Measurements from ENCODE around the gene SH2D1A. TPM values are rescaled to one million over a fixed set of nuclear protein-coding genes. Genes with fewer than 3 reads are reported as not detected.

Gene SH2D1A
- polyA plus RNA-seq, 1 donor (not counting 4 experiments of a cell fraction or from before 2014, with no cell fraction given) = 0.04 TPM

- Histone ChIP-seq H3K4me1 (ENCODE audit: control insufficient read depth, extremely low read depth, insufficient read depth, low read length) (no peaks in the 10 kb centered on the region), H3K9ac (ENCODE audit: control insufficient read depth, extremely low read depth, insufficient read depth, low read length) (no peak overlapping the region), H3K79me2 (ENCODE audit: control insufficient read depth, insufficient read depth, low read length) (no peaks in the 10 kb centered on the region), H3K27ac (ENCODE audit: control insufficient read depth, insufficient read depth, low read length) (no peak overlapping the region), H4K20me1 (ENCODE audit: control insufficient read depth, extremely low read depth, insufficient read depth, low read length) (no peaks in the 10 kb centered on the region), H2AFZ (ENCODE audit: control insufficient read depth, low read length) (no peak overlapping the region), H3K4me2 (ENCODE audit: control insufficient read depth, extremely low read depth, insufficient read depth, low read depth, low read length) (no peak overlapping the region), H3K9me3 (ENCODE audit: control insufficient read depth, low read depth, low read length) (no peaks in the 10 kb centered on the region), H3K4me3 (ENCODE audit: control insufficient read depth in 2 of 3, extremely low read depth in 1 of 3, insufficient read depth in 2 of 3, low read depth in 1 of 3, low read length in 3 of 3) (no peak overlapping the region), H3K36me3 (ENCODE audit: control insufficient read depth in 2 of 2, extremely low read depth in 1 of 2, insufficient read depth in 2 of 2, low read length in 2 of 2) (no peaks in the 10 kb centered on the region), H3K27me3 (ENCODE audit: control insufficient read depth, extremely low read depth, insufficient read depth, low read length) (no peaks in the 10 kb centered on the region), H3K9me1 (ENCODE audit: control insufficient read depth, extremely low read depth, insufficient read depth, low read length) (no peaks in the 10 kb centered on the region)
- FAIRE-seq = no peak
- DNase-seq (ENCODE audit: low read depth, low spot score) = no peak
- dilution Hi-C loops (cut with MboI; ENCODE audit: extremely low pct_ligation_motif_present, low sequenced_read_pairs) = no loop called here
- TF ChIP-seq, protein P1, sequence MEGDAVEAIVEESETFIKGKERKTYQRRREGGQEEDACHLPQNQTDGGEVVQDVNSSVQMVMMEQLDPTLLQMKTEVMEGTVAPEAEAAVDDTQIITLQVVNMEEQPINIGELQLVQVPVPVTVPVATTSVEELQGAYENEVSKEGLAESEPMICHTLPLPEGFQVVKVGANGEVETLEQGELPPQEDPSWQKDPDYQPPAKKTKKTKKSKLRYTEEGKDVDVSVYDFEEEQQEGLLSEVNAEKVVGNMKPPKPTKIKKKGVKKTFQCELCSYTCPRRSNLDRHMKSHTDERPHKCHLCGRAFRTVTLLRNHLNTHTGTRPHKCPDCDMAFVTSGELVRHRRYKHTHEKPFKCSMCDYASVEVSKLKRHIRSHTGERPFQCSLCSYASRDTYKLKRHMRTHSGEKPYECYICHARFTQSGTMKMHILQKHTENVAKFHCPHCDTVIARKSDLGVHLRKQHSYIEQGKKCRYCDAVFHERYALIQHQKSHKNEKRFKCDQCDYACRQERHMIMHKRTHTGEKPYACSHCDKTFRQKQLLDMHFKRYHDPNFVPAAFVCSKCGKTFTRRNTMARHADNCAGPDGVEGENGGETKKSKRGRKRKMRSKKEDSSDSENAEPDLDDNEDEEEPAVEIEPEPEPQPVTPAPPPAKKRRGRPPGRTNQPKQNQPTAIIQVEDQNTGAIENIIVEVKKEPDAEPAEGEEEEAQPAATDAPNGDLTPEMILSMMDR (optimal IDR thresholded peaks at IDR 0.05 in 1 of 3, IDR thresholded peaks at IDR 0.05 in 1 of 3, conservative IDR thresholded peaks at IDR 0.05 in 1 of 3; ENCODE audit: extremely low read depth in 1 of 3, insufficient read depth in 2 of 3, low read length in 3 of 3) = no peak
- no peak for TF ChIP-seq EZH2 (IDR thresholded peaks at IDR 0.05; ENCODE audit: low read length)
Measured at GRCh38 chrX:124395145-124395880, 49.0 kb downstream of the SH2D1A start.

DNA sequence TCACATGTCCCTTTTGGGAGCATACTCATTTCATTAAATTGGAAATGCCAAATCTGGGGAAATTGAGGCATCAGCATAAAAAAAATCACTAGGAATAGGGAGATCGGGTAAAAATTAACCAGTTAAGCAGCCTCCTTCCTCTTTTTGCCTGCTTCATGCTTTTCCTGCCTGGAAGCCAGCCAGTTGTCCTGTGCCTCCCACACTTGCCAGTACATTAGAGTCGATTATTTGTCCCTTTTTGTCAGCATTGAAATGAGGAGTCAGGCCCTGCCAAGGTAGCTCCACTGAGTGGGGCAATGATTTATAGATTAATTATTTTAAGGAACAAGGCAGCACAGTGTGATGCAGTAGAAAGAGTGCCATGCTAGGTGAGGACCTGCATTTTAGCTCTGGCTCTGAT is 55.3 kb downstream of the SH2D1A start:
- dilution Hi-C loops (cut with MboI; ENCODE audit: extremely low pct_ligation_motif_present, low sequenced_read_pairs) = no loop called here
- FAIRE-seq = no peak
- Histone ChIP-seq H3K36me3 (ENCODE audit: control insufficient read depth in 2 of 2, extremely low read depth in 1 of 2, insufficient read depth in 2 of 2, low read length in 2 of 2) (no peaks in the 10 kb centered on the region), H3K9me3 (ENCODE audit: control insufficient read depth, low read depth, low read length) (no peaks in the 10 kb centered on the region), H3K4me1 (ENCODE audit: control insufficient read depth, extremely low read depth, insufficient read depth, low read length) (peaks cover 7% of the 10 kb centered on the region), H3K9ac (ENCODE audit: control insufficient read depth, extremely low read depth, insufficient read depth, low read length) (no peak overlapping the region), H2AFZ (ENCODE audit: control insufficient read depth, low read length) (no peak overlapping the region), H3K4me2 (ENCODE audit: control insufficient read depth, extremely low read depth, insufficient read depth, low read depth, low read length) (no peak overlapping the region), H3K27ac (ENCODE audit: control insufficient read depth, insufficient read depth, low read length) (no peak overlapping the region), H3K9me1 (ENCODE audit: control insufficient read depth, extremely low read depth, insufficient read depth, low read length) (no peaks in the 10 kb centered on the region), H3K79me2 (ENCODE audit: control insufficient read depth, insufficient read depth, low read length) (no peaks in the 10 kb centered on the region), H4K20me1 (ENCODE audit: control insufficient read depth, extremely low read depth, insufficient read depth, low read length) (no peaks in the 10 kb centered on the region), H3K27me3 (ENCODE audit: control insufficient read depth, extremely low read depth, insufficient read depth, low read length) (no peaks in the 10 kb centered on the region), H3K4me3 (ENCODE audit: control insufficient read depth in 2 of 3, extremely low read depth in 1 of 3, insufficient read depth in 2 of 3, low read depth in 1 of 3, low read length in 3 of 3) (no peak overlapping the region)
- TF ChIP-seq EZH2 (IDR thresholded peaks at IDR 0.05; ENCODE audit: low read length) = no peak
- TF ChIP-seq, protein P1 (optimal IDR thresholded peaks at IDR 0.05 in 1 of 3, IDR thresholded peaks at IDR 0.05 in 1 of 3, conservative IDR thresholded peaks at IDR 0.05 in 1 of 3; ENCODE audit: extremely low read depth in 1 of 3, insufficient read depth in 2 of 3, low read length in 3 of 3) = no peak
- DNase-seq (ENCODE audit: low read depth, low spot score) = no peak
